GM21367 (cell line): Measurements from ENCODE around the gene OR52B2.

Experiments used
- ATAC-seq: cut with Tn5 transposase; IDR thresholded peaks from one replicate; pipeline ENCODE4 v1.9.1; 2021; ENCODE audit not compliant: unreplicated experiment

Gene OR52B2

DNA sequence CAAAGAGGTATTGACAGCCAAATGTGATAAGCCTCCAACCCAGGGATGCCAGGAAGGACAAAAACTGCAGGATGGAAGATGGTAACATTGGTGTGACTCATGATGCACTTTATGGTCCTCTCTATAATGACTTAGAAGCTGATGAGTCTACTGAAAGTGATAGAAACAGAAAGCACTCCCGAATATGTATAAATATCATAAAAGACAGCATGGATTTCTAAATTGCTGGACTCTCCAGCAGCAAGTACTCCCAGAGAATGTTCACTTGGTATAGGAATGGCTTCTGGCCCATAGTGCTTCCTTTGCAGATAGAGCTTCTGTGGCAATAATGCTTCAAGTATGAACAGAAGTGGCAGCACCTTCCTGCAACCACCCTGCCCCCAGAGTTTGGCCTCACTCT is at the start of gene OR52B2:
Gene OR52B2, minus strand, starts transcription at position 101 of the 400 bp plus-strand sequence. Its CDS starts 0 bp downstream, at position 101.
- no peak for ATAC-seq

- ATAC-seq = no peak
Measured at GRCh38 chr11:6219359-6219758, 49.2 kb upstream of the OR52B2 start.

GRCh38 chr11:6217722-6218121 is 47.6 kb upstream of the OR52B2 start:
- ATAC-seq = no peak

DNA sequence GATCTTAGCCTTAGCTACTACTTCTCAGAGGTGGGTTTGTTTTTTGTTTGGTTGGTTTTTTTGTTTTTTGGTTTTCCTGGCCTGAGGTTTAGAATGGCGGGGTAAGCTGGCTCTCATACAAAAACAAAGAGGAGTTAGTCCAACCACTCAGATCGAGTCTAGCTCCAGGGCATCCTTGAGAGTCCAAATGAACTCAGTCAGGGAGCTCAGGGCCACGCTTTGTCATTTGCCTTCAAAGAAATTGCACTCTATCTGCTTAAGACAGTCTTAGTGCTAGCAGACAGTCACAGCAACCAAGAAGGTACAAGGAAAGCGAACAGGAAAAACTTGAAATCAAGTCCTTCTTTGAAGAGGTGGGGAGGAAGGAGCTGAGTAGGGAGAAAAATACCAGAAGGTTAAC is 46.4 kb upstream of the OR52B2 start:
- no peak for ATAC-seq

- no peak for ATAC-seq
Measured at GRCh38 chr11:6214530-6214929, 44.4 kb upstream of the OR52B2 start.

GRCh38 chr11:6210274-6210955 is 40.3 kb upstream of the OR52B2 start:
- no peak for ATAC-seq

DNA sequence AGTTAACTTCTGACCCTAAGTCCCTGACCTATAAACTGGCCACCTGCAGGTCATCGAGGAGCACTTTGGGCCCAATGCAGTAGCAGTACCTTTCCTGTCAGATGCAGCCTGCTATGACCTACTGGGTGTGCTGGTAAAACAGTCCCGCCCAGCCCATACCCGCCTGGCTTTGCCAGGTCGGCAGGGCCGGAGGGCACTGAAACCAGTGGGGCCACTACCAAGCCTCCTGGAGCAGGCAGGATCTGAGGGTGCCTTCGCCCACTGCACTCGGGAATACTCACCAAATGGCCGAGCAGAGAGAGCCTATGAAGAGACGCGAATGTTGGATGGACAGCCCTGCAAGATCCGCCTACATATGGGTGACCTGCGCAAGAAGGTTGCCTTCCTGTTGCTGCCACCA is 39.7 kb upstream of the OR52B2 start:
- ATAC-seq = no peak

DNA sequence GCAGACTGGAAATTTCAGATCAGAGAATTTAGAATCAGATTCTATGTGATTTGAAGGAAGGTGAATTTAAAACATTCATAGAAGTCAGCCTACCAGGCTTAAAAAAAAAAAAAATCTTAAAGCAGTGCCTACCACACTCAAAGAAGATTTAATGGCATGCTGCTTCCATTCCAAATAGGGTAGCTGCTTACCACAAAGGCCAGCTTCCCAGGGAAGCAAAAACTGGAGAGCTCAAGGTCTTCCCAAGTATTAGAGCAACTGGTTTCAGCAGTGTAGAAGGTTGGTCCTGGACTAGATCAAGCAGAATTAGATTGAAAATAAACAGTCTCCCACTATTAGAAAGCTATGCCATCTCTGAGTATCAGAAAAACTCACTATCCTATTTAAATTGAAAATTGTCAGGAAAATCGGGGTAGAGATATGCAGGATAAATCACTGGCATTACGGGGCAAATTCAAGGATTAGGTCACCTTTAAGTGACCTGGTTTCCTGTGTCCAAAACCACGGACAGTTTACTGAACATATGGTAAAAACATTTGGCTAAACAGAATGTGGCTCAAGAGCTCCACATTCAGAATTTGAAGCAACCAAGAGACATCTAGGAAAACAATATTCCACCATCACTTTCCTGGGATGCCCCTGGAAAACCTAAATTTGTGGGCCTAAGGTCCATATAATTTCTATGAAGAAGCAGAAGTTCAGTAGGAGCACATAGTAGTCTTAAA is 36.5 kb upstream of the OR52B2 start:
- ATAC-seq = no peak

GRCh38 chr11:6205366-6205765 is 35.2 kb upstream of the OR52B2 start, which contains the start of gene C11orf42:
C11orf42 (plus strand) TSS chr11:6205557; CDS start chr11:6205616, 59 bp downstream.
- no peak for ATAC-seq

DNA sequence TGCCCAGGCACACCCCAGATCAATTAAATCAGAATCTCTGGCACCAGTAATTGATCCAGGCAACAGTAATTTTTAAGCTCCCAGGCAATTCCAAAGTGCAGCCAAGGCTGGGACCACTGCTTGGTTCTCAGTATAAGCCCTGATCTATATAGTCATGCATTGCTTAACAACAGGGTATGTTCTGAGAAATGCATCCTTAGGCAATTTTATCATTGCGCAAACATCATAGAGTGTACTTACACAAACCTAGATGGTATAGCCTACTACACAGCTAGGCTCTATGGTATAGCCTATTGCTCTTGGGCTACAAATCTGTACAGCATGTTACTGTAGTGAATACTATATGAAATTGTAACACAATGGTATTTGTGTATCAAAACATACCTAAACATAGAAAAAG is 34.6 kb upstream of the OR52B2 start:
- ATAC-seq = no peak

- ATAC-seq = peak; percentile 47
Measured at GRCh38 chr11:6203327-6203726, 33.2 kb upstream of the OR52B2 start.

DNA sequence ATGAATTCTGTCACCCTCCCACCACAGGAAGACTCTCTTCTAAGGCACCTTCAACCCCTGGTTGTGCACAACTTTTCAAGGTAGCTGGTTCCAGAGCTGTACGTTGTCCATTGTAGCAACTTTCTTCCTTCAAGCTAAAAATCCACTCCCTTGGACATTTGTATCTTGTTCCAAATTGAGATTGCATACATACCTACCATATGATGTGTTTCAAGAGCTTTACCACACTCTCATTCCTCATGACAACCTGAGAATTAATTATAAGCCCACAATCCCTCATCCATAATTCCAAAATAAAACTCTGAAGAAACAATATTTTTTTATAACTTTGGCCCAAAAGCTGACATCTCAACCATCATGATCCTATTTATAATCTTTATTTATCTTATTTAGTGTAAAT is 31.9 kb upstream of the OR52B2 start:
- no peak for ATAC-seq

DNA sequence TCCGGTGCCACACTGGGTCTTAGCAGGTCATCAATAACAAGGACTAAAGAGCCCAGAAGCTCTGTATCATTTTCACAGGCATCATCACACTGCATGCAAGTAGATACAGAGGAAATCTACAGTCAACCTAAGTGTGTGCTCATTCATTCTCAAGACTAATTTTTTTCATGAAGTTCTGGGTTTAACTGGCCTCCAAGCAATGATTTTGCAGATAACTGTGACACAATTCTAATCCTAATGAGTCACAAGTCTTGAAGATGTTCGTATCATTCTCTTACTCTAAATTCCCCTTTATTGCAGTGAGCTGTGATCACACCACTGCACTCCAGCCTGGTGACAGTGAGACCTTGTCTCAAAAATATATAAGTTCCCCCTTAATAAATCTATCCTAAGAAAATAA is 31.4 kb upstream of the OR52B2 start:
- no peak for ATAC-seq

DNA sequence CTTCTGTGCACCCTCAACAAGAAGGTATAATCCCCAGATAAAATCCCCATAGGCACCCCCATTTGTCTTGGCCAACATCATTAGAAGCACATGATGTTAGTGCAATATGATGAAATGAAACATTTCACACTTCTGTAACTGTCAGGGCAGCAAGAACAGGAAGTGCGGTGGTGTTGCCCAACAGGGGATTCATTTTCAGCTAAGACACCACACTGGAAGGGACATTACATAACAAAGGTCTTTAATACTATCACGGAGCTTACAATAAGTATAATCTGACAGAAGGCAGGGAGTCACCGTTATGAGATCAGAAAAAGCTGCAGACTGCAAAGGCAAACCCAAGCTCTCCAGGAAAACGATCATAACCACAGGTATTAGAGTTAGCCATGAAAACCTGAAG is 30.8 kb upstream of the OR52B2 start:
- ATAC-seq = no peak

DNA sequence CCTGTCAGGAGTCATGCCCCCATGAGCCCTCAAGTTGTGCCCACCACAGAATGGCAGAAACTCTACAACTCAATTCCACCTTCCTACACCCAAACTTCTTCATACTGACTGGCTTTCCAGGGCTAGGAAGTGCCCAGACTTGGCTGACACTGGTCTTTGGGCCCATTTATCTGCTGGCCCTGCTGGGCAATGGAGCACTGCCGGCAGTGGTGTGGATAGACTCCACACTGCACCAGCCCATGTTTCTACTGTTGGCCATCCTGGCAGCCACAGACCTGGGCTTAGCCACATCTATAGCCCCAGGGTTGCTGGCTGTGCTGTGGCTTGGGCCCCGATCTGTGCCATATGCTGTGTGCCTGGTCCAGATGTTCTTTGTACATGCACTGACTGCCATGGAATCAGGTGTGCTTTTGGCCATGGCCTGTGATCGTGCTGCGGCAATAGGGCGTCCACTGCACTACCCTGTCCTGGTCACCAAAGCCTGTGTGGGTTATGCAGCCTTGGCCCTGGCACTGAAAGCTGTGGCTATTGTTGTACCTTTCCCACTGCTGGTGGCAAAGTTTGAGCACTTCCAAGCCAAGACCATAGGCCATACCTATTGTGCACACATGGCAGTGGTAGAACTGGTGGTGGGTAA is 29.2 kb upstream of the OR52B2 start, which contains the start of gene OR52W1:
Gene OR52W1, plus strand, starts transcription at position 51 of the 637 bp plus-strand sequence. Its CDS starts 0 bp downstream, at position 51.
- no peak for ATAC-seq

DNA sequence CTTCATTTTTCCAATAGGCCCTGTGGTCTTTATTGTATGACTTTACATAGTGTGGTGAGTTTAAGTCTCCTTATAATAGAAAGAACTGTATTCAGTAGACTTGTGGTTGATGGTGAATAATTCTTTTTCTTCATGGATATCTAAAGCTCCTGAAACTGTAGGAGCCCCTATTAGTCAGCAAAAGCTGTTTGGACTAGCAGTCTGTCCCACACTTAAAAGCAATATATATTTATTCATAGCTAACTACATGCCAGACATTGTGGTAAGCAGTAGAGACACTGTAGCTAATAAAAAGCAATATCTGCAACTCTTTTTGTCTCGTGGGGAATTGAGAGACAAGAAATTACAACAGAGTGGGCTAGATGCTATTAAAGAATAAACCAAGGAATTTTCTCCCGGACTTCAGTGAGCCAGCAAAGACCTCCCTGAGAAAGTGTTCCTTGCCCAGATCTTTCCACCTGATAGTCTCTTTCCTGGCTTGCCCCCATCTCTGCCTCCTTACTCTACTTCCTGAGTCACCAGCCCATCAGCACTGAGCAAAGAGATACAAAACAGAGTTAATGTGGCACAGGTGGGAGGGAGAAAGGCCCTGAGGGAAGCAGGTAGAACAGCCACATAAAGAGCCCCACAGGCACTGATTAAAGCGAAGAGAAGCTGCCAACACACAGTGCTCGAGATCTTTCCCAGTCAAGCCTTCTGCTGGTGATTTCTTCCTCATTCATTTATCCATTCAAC is 27.5 kb upstream of the OR52B2 start:
- no peak for ATAC-seq

- ATAC-seq = no peak
Measured at GRCh38 chr11:6196396-6196795, 26.3 kb upstream of the OR52B2 start.

DNA sequence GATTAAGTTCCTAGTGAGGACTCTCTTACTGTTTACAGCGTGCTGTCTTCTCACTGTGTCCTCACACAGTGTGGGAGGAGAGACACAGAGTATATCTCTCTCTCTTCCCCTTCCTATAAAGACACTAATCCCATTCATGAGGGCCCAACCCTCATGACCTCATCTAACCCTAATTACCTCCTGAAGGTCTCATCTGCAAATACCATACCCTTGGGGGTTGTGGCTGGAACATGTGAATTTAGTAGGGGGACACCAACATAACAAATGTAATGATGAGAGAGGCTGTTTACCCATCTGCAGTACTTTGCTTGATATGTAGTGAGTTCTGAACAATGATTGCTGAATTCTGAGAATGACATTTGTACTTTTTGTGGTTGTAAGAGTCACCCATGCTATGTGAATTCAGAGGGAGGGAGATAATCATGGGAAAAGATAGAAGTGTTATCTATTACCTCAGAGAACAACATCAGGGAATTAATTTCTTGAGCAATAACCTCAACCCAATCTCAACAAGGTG is 24.0 kb upstream of the OR52B2 start:
- no peak for ATAC-seq

DNA sequence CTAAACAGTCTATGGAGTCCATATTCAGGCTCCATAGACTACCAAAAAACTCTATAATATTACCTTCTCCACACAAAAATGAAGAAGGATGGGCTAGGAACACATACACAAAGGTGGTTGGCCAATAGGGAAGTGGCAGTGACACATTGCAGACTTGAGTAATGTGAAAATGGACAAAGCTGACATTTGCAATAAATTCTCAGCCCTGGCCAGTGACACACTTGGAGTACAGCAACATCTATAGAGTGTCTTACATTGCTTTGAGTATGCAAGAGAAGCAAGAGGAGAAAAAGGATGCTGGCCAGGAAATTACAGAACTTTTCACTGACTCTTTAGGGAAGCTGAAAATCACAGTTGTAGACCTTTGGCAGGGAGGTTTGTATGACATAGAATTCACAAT is 21.6 kb upstream of the OR52B2 start:
- ATAC-seq = no peak

- ATAC-seq = no peak
Measured at GRCh38 chr11:6175440-6175839, 5.3 kb upstream of the OR52B2 start.
